Measurements from ENCODE around the gene CHCHD5.

GRCh38 chr2:112583497-112584133 lies 794 bp upstream of the CHCHD5 start:
- TF ChIP-seq CTCF (IDR thresholded peaks at IDR 0.05) (no peak), EP300 (IDR thresholded peaks at IDR 0.05) (no peak)
